CD4-positive, alpha-beta T cell treated with Interleukin-17A for 4 hours (primary cell): ENCODE measurements around the gene DNMT3L.
"Not testable (repeated sequence)": the region's sequence is repeated elsewhere in the genome, so short reads cannot be mapped to it uniquely, and the experiment has no call there.

Source experiments
- DNase-seq: peaks from one replicate; pipeline ENCODE4 v3.0.0-alpha.2; 2020; ENCODE audit warnings: mixed read lengths

Gene DNMT3L

GRCh38 chr21:44294391-44295162 is 32.9 kb upstream of the DNMT3L start:
- peak; percentile 28 for DNase-seq

GRCh38 chr21:44293551-44294231 is 32.0 kb upstream of the DNMT3L start:
- DNase-seq = peak; percentile 59

- DNase-seq = no peak
Observed at GRCh38 chr21:44292812-44293195, 31.1 kb upstream of the DNMT3L start.

GRCh38 chr21:44291936-44292811 is 30.5 kb upstream of the DNMT3L start:
- no peak for DNase-seq

GRCh38 chr21:44291078-44291935 is 29.6 kb upstream of the DNMT3L start:
- DNase-seq = no peak

- DNase-seq = no peak
Observed at GRCh38 chr21:44290327-44291077, 28.8 kb upstream of the DNMT3L start.

- DNase-seq = no peak
Observed at GRCh38 chr21:44289381-44290010, 27.8 kb upstream of the DNMT3L start.

- DNase-seq = no peak
Observed at GRCh38 chr21:44288251-44289110, 26.8 kb upstream of the DNMT3L start.

- DNase-seq = no peak
Observed at GRCh38 chr21:44286716-44287632, 25.3 kb upstream of the DNMT3L start.

- DNase-seq = no peak
Observed at GRCh38 chr21:44286086-44286715, 24.5 kb upstream of the DNMT3L start.

- DNase-seq = no peak
Observed at GRCh38 chr21:44285138-44285992, 23.7 kb upstream of the DNMT3L start, which contains the start of gene AIRE. Gene AIRE (plus strand): TSS chr21:44285876. CDS start chr21:44286007, 131 bp downstream.

- DNase-seq = no peak
Observed at GRCh38 chr21:44283948-44284347, 22.3 kb upstream of the DNMT3L start.

- not testable (repeated sequence) for DNase-seq
Observed at GRCh38 chr21:44283211-44283785, 21.6 kb upstream of the DNMT3L start.

- DNase-seq = no peak
Observed at GRCh38 chr21:44282370-44282769, 20.7 kb upstream of the DNMT3L start.

GRCh38 chr21:44281801-44282200 is 20.1 kb upstream of the DNMT3L start:
- DNase-seq = no peak

- DNase-seq = no peak
Observed at GRCh38 chr21:44279354-44280260, 17.9 kb upstream of the DNMT3L start.
